SK-N-SH (cell line): ENCODE data around the gene USP47. TPM values are rescaled to one million over a fixed set of nuclear protein-coding genes. Genes with fewer than 3 reads are reported as not detected.

Experiments
- CTCF ChIA-PET: fragments of 300-600, 350-600 bp; formaldehyde crosslinking; extraction: SDS; loops from one replicate; lab custom pipeline; 2021; lab: Yijun Ruan, JAX
- POLR2A ChIA-PET: fragments of 350-600 bp; sonication (Branson Sonifier 250); formaldehyde crosslinking; extraction: SDS; loops from one replicate; lab custom pipeline; 2020; ENCODE audit warnings: antibody characterized with exemption, inconsistent platforms; lab: Yijun Ruan, JAX
- DNase-seq: peaks from one replicate; pipeline ENCODE4 v3.0.0; 2012
- H2AFZ ChIP-seq: fragments of 200-600 bp; sonication (generic); 2 replicates; pipeline ENCODE4 v1.8.1; 2016; ENCODE audit warnings: antibody characterized with exemption, mild to moderate bottlenecking, low read depth
- H3F3A ChIP-seq: fragments of 200-600 bp; sonication (generic); replicated peaks from 2 replicates; pipeline ENCODE3; 2016; ENCODE audit warnings: antibody characterized with exemption, mild to moderate bottlenecking; ENCODE audit not compliant: insufficient read depth
- H3K27ac ChIP-seq, 2 experiments: fragments of 200-500 bp in 1 of 2; fragments of 200-600 bp in 1 of 2; sonication (Bioruptor generic) in 1 of 2; sonication (generic), shearing (Covaris generic) in 1 of 2; 2 replicates each; pipeline versions ENCODE4 v1.5.1 to v1.6.1; 2014 to 2016; ENCODE audit warnings: low read depth in 2 of 2, inconsistent platforms in 1 of 2, low read length in 1 of 2, mild to moderate bottlenecking in 1 of 2, mixed read lengths in 1 of 2
- H3K27me3 ChIP-seq: fragments of 200-600 bp; sonication (generic), shearing (Covaris generic); 2 replicates; pipeline ENCODE4 v1.6.1; 2016; ENCODE audit warnings: mixed run types; ENCODE audit not compliant: insufficient read depth
- H3K36me3 ChIP-seq, 2 experiments: fragments of 200-500 bp in 1 of 2; fragments of 200-600 bp in 1 of 2; sonication (Bioruptor generic) in 1 of 2; sonication (generic) in 1 of 2; replicated peaks in 1 of 2; 2 replicates each; pipeline versions ENCODE3 to v1.5.1; 2014 to 2016; ENCODE audit warnings: low read length in 1 of 2, mild to moderate bottlenecking in 1 of 2; ENCODE audit not compliant: insufficient read depth in 2 of 2, control insufficient read depth in 1 of 2
- H3K4me1 ChIP-seq, 2 experiments: fragments of 200-500 bp in 1 of 2; fragments of 200-600 bp in 1 of 2; sonication (Bioruptor generic) in 1 of 2; sonication (generic), shearing (Covaris generic) in 1 of 2; 2 replicates each; pipeline versions ENCODE4 v1.5.1 to v1.6.1; 2014 to 2016; ENCODE audit warnings: low read depth in 1 of 2, low read length in 1 of 2, mixed run types in 1 of 2; ENCODE audit not compliant: insufficient read depth in 2 of 2, control insufficient read depth in 1 of 2
- H3K4me2 ChIP-seq: fragments of 200-600 bp; sonication (generic), shearing (Covaris generic); 2 replicates; pipeline ENCODE4 v1.6.1; 2017; ENCODE audit warnings: mixed run types
- H3K4me3 ChIP-seq, 2 experiments: fragments of 200-500 bp in 1 of 2; fragments of 200-600 bp in 1 of 2; sonication (Bioruptor generic) in 1 of 2; sonication (generic), shearing (Covaris generic) in 1 of 2; 2 replicates each; pipeline versions ENCODE4 v1.5.1 to v1.8.1; 2014 to 2016; ENCODE audit warnings: low read depth in 2 of 2, inconsistent platforms in 1 of 2, low read length in 1 of 2, mild to moderate bottlenecking in 1 of 2, mixed read lengths in 1 of 2, moderate library complexity in 1 of 2
- H3K79me2 ChIP-seq: fragments of 200-600 bp; sonication (generic); 2 replicates; pipeline ENCODE4 v1.8.1; 2017; ENCODE audit warnings: mild to moderate bottlenecking; ENCODE audit not compliant: insufficient read depth
- H3K9ac ChIP-seq: fragments of 200-600 bp; sonication (generic); 2 replicates; pipeline ENCODE4 v1.6.1; 2017; ENCODE audit warnings: mixed run types
- H3K9me2 ChIP-seq: fragments of 200-600 bp; sonication (generic); 2 replicates; pipeline ENCODE4 v1.6.1; 2017; ENCODE audit warnings: mixed run types
- H3K9me3 ChIP-seq: fragments of 200-600 bp; sonication (generic); 2 replicates; pipeline ENCODE4 v1.6.1; 2017; ENCODE audit warnings: mixed run types, mild to moderate bottlenecking, moderate library complexity
- H4K20me1 ChIP-seq: fragments of 200-600 bp; sonication (generic); 2 replicates; pipeline ENCODE4 v1.6.1; 2017; ENCODE audit warnings: mild to moderate bottlenecking, mixed run types; ENCODE audit not compliant: insufficient read depth
- ELF1 ChIP-seq: IDR thresholded peaks from 2 replicates; pipeline ENCODE4 v1.4.0; 2012
- FOXM1 ChIP-seq: IDR thresholded peaks from 2 replicates; pipeline ENCODE4 v1.4.0; 2012; ENCODE audit warnings: low read depth, mild to moderate bottlenecking
- IRF3 ChIP-seq: fragments of 150-350 bp; IDR thresholded peaks from 2 replicates; pipeline ENCODE4 v1.6.1; 2016; ENCODE audit warnings: mild to moderate bottlenecking, low read depth, low read length
- MEF2A ChIP-seq: IDR thresholded peaks from 2 replicates; pipeline ENCODE4 v1.4.0; 2012; ENCODE audit warnings: low read depth, borderline replicate concordance
- NFIC ChIP-seq: IDR thresholded peaks from 2 replicates; pipeline ENCODE4 v1.4.0; 2012; ENCODE audit warnings: borderline replicate concordance
- NRF1 ChIP-seq: IDR thresholded peaks from 2 replicates; pipeline ENCODE4 v1.6.1; 2012; ENCODE audit warnings: low read depth, mild to moderate bottlenecking, low read length
- POLR2AphosphoS5 ChIP-seq: IDR thresholded peaks from 2 replicates; pipeline ENCODE4 v1.6.1; 2012; ENCODE audit warnings: low read depth, low read length
- RFX5 ChIP-seq: IDR thresholded peaks from 2 replicates; pipeline ENCODE4 v1.6.1; 2012; ENCODE audit warnings: mild to moderate bottlenecking, improper control_type of control experiment, low read length
- TAF1 ChIP-seq: IDR thresholded peaks from 2 replicates; pipeline ENCODE4 v1.6.1; 2012; ENCODE audit warnings: low read depth, mild to moderate bottlenecking, low read length, moderate library complexity, borderline replicate concordance
- TEAD4 ChIP-seq: IDR thresholded peaks from 2 replicates; pipeline ENCODE4 v1.4.0; 2012; ENCODE audit warnings: mild to moderate bottlenecking, borderline replicate concordance; ENCODE audit not compliant: insufficient read depth
- YY1 ChIP-seq: IDR thresholded peaks from 2 replicates; pipeline ENCODE4 v1.4.0; 2012; ENCODE audit warnings: low read depth, mild to moderate bottlenecking
- ZBTB33 ChIP-seq: IDR thresholded peaks from 2 replicates; pipeline ENCODE4 v1.4.0; 2012; ENCODE audit warnings: low read depth, borderline replicate concordance
- WGBS: methylation state at CpG from one replicate; pipeline ENCODE4 v1.1.6; 2017; ENCODE audit warnings: low lambda C conversion rate; 5-methylcytosine and 5-hydroxymethylcytosine counted together
- polyA plus RNA-seq, 3 experiments: library from polyadenylated mRNA; depleted of rRNA; stranded (reverse); fragments of >200 nt; gene quantifications; 2 replicates each; pipeline ENCODE4 v1.2.3, GENCODE V29; 2012
- TF ChIP-seq, protein P1 (sequence below): IDR thresholded peaks from 2 replicates; pipeline ENCODE4 v1.4.0; 2012; ENCODE audit warnings: low read depth
- TF ChIP-seq, protein P2 (sequence below): IDR thresholded peaks from 2 replicates; pipeline ENCODE4; 2012
- TF ChIP-seq, protein P3 (sequence below): IDR thresholded peaks from 2 replicates; pipeline ENCODE4 v1.6.1; 2012; ENCODE audit warnings: mild to moderate bottlenecking, low read depth, low read length, moderate library complexity

USP47 gene
- polyA plus RNA-seq, 1 of the 3 experiments (the other 2 are of a cell fraction) = 10.3 TPM

DNA sequence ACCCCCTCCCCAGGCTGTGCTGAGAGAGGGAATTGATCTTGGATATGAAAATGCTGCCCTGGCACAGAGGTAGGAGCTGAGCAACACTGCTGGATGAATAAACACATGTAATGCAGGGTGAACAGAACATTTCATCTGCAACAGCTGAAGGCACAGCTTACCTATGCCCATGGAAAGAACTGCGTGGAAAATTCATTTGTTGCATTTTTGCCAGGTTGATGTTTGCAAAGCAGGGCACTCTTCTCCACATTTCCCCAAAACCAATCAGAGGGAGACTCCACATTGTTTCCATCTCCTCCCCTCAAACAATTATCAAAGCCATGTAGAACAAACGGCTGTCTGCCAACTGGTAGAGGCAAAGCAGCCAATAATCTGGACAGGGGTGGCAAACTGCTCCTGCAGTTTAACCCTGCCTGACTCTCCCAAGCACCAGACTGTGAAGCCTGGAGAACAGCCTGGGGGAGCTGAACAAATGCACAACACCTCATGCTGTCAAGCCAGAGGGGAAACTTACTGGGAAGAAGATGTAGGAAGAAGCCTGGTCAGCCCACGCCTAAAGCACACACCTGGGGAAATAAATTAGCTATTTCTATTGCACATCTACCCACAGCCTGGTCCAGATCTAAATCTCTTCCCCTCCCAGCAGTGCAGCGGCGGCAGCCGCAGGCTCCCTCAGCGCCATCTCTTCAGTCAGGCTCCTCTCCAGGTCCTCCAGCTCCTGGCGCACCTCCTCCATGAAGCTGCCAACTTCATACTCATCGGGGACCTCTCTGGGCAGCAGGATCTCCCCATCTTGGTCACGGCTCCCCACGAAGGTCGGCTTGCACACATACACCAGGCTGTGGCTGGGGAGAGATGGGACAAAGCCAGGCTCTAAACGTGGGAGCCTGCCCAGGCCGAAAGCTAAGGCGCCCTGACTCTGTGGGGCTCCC, 122.3 kb downstream of the USP47 start:
- Histone ChIP-seq H3K79me2 (no peaks in the 10 kb centered on the region), H3K4me1 (peaks cover 13 to 56% of the 10 kb centered on the region in 2 experiments), H3K27ac (peak overlapping the region in 1 of 2 experiments; percentile 35; a peak in 2 of 4 replicates), H3K27me3 (no peaks in the 10 kb centered on the region), H2AFZ (no peak overlapping the region), H3K9me2 (no peaks in the 10 kb centered on the region), H3K9me3 (no peaks in the 10 kb centered on the region), H3F3A (peaks cover 33% of the 10 kb centered on the region), H3K4me2 (no peak overlapping the region), H3K4me3 (no peak overlapping the region), H4K20me1 (no peaks in the 10 kb centered on the region), H3K36me3 (peaks cover 45 to 54% of the 10 kb centered on the region in 2 experiments)
- POLR2A ChIA-PET = interaction anchor here (1.5 kb wide), 1 partner anchor 15 kb away, joined by 5 read pairs; no protein-coding TSS in a partner anchor
- DNase-seq = no peak
- CTCF ChIA-PET = interaction anchor here (1.0 to 3.1 kb wide), 4 partner anchors 9 to 317 kb away, joined by 3 to 35 read pairs (median 4); no protein-coding TSS in a partner anchor
- 90% methylated on average over 15 of the region's 15 CpGs for WGBS
- TF ChIP-seq, protein P1, sequence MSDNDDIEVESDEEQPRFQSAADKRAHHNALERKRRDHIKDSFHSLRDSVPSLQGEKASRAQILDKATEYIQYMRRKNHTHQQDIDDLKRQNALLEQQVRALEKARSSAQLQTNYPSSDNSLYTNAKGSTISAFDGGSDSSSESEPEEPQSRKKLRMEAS = no peak
- TF ChIP-seq IRF3 (no peak), TEAD4 (no peak), YY1 (no peak), POLR2AphosphoS5 (no peak), ELF1 (no peak), RFX5 (no peak), MEF2A (no peak), TAF1 (no peak), FOXM1 (no peak), ZBTB33 (no peak), NRF1 (no peak), NFIC (no peak)
- TF ChIP-seq, protein P2, sequence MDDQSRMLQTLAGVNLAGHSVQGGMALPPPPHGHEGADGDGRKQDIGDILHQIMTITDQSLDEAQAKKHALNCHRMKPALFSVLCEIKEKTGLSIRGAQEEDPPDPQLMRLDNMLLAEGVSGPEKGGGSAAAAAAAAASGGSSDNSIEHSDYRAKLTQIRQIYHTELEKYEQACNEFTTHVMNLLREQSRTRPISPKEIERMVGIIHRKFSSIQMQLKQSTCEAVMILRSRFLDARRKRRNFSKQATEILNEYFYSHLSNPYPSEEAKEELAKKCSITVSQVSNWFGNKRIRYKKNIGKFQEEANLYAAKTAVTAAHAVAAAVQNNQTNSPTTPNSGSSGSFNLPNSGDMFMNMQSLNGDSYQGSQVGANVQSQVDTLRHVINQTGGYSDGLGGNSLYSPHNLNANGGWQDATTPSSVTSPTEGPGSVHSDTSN = no peak
- TF ChIP-seq, protein P3, sequence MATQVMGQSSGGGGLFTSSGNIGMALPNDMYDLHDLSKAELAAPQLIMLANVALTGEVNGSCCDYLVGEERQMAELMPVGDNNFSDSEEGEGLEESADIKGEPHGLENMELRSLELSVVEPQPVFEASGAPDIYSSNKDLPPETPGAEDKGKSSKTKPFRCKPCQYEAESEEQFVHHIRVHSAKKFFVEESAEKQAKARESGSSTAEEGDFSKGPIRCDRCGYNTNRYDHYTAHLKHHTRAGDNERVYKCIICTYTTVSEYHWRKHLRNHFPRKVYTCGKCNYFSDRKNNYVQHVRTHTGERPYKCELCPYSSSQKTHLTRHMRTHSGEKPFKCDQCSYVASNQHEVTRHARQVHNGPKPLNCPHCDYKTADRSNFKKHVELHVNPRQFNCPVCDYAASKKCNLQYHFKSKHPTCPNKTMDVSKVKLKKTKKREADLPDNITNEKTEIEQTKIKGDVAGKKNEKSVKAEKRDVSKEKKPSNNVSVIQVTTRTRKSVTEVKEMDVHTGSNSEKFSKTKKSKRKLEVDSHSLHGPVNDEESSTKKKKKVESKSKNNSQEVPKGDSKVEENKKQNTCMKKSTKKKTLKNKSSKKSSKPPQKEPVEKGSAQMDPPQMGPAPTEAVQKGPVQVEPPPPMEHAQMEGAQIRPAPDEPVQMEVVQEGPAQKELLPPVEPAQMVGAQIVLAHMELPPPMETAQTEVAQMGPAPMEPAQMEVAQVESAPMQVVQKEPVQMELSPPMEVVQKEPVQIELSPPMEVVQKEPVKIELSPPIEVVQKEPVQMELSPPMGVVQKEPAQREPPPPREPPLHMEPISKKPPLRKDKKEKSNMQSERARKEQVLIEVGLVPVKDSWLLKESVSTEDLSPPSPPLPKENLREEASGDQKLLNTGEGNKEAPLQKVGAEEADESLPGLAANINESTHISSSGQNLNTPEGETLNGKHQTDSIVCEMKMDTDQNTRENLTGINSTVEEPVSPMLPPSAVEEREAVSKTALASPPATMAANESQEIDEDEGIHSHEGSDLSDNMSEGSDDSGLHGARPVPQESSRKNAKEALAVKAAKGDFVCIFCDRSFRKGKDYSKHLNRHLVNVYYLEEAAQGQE = no peak
- TF ChIP-seq, all 33 proteins: peak for 0
- no peak overlapping the region for H3K9ac ChIP-seq
